K562 (cell line): ENCODE data around the gene RUNX1. TPM values are rescaled to one million over a fixed set of nuclear protein-coding genes. Genes with fewer than 3 reads are reported as not detected.

Source experiments
- ATAC-seq: fragments of 200-7000 bp; cut with Tn5 transposase; 3 replicates; pipeline ENCODE4 v1.9.1; 2020; ENCODE audit warnings: moderate library complexity
- BruUV-seq: library from RNA; stranded (reverse); fragments of 400-500 nt; replicated peaks from 2 replicates; lab custom pipeline; 2021; lab: Mats Ljungman, UMichigan
- CTCF ChIA-PET: fragments of 300-600 bp; formaldehyde crosslinking; extraction: SDS; loops from one replicate; lab custom pipeline; 2021; ENCODE audit warnings: low intra/inter-chr PET ratio; lab: Yijun Ruan, JAX
- POLR2A ChIA-PET: fragments of 300-600, 350-650 bp; sonication (Branson Sonifier 250); formaldehyde crosslinking; extraction: SDS; loops from one replicate; lab custom pipeline; 2021; ENCODE audit warnings: antibody characterized with exemption, inconsistent platforms; lab: Yijun Ruan, JAX
- DNase-seq, 4 experiments: peaks; one replicate each; pipeline versions ENCODE4 v3.0.0 to v3.0.0-alpha.2; 2011 to 2018; ENCODE audit warnings: low spot score in 3 of 4, mixed read lengths in 3 of 4; ENCODE audit errors: extremely low read depth in 1 of 4
- FAIRE-seq: peaks from 2 replicates; lab custom pipeline; 2011; peaks lifted over from hg19 to GRCh38; lab: Jason Lieb, UNC
- H2AFZ ChIP-seq: 2 replicates; pipeline ENCODE4 v1.6.0; 2011; ENCODE audit warnings: low read depth, low read length, control low read depth, inconsistent platforms
- H3K27ac ChIP-seq: fragments of 200-600 bp; 3 replicates; pipeline ENCODE4 v1.8.0; 2011; ENCODE audit warnings: low read depth, mild to moderate bottlenecking, control low read depth, inconsistent platforms, low read length, moderate library complexity, mixed read lengths; ENCODE audit errors: extremely low read depth
- H3K27me3 ChIP-seq, 2 experiments: fragments of 300-600 bp in 1 of 2; 2 replicates in 1 of 2; 3 replicates in 1 of 2; pipeline versions ENCODE4 v1.6.0 to v1.8.0; 2011; ENCODE audit warnings: inconsistent platforms in 2 of 2, low read length in 2 of 2, mild to moderate bottlenecking in 1 of 2, mixed read lengths in 1 of 2, moderate library complexity in 1 of 2; ENCODE audit not compliant: control insufficient read depth in 2 of 2, insufficient read depth in 2 of 2
- H3K36me3 ChIP-seq: fragments of 300-600 bp; 3 replicates; pipeline ENCODE4 v1.8.0; 2011; ENCODE audit warnings: mild to moderate bottlenecking, low read length, inconsistent platforms; ENCODE audit not compliant: control insufficient read depth, insufficient read depth
- H3K4me1 ChIP-seq, 2 experiments: fragments of 200-600 bp in 1 of 2; replicated peaks in 1 of 2; 2 replicates in 1 of 2; 3 replicates in 1 of 2; pipeline versions ENCODE4 v1.5.1 to v1.8.0; 2011; ENCODE audit warnings: inconsistent platforms in 2 of 2, low read length in 2 of 2, mild to moderate bottlenecking in 1 of 2, mixed read lengths in 1 of 2, moderate library complexity in 1 of 2; ENCODE audit not compliant: control insufficient read depth in 2 of 2, insufficient read depth in 2 of 2
- H3K4me2 ChIP-seq: 2 replicates; pipeline ENCODE4 v1.6.1; 2011; ENCODE audit warnings: low read length, control low read depth, inconsistent platforms, mixed read lengths; ENCODE audit not compliant: insufficient read depth
- H3K4me3 ChIP-seq: fragments of 200-600 bp; sonication (generic), shearing (Covaris generic); 2 replicates; pipeline ENCODE4 v1.5.1; 2016; ENCODE audit warnings: control low read depth, inconsistent platforms
- H3K79me2 ChIP-seq: fragments of 200-600 bp; 3 replicates; pipeline ENCODE4 v1.8.0; 2011; ENCODE audit warnings: low read length, inconsistent platforms; ENCODE audit not compliant: control insufficient read depth, insufficient read depth
- H3K9ac ChIP-seq, 2 experiments: 2 replicates each; pipeline versions ENCODE4 v1.6.0 to v1.6.1; 2011; ENCODE audit warnings: low read depth in 2 of 2, low read length in 2 of 2, control low read depth in 1 of 2, inconsistent platforms in 1 of 2, mild to moderate bottlenecking in 1 of 2, mixed read lengths in 1 of 2; ENCODE audit not compliant: insufficient read depth in 1 of 2
- H3K9me1 ChIP-seq: one replicate; pipeline ENCODE4 v1.6.0; 2011; ENCODE audit warnings: inconsistent platforms, mild to moderate bottlenecking, low read length, moderate library complexity; ENCODE audit not compliant: control insufficient read depth, insufficient read depth
- H3K9me3 ChIP-seq: replicated peaks from 2 replicates; pipeline ENCODE4 v1.5.1; 2011; ENCODE audit warnings: low read depth, low read length, inconsistent platforms; ENCODE audit not compliant: control insufficient read depth, insufficient read depth
- H4K20me1 ChIP-seq: replicated peaks from 2 replicates; pipeline ENCODE4 v1.6.1; 2011; ENCODE audit warnings: low read length, inconsistent platforms, mixed read lengths; ENCODE audit not compliant: control insufficient read depth, insufficient read depth
- BCLAF1 ChIP-seq, 2 experiments: fragments of 450-650 bp in 1 of 2; IDR thresholded peaks; 2 replicates each; pipeline ENCODE4 v1.6.1; 2011 to 2017; ENCODE audit warnings: low read depth in 2 of 2, antibody characterized with exemption in 1 of 2, borderline replicate concordance in 1 of 2, low read length in 1 of 2, mild to moderate bottlenecking in 1 of 2, mixed read lengths in 1 of 2; ENCODE audit not compliant: control insufficient read depth in 1 of 2
- CEBPG ChIP-seq, 3 experiments: fragments of 200-800 bp in 1 of 3; sonication (Bioruptor generic) in 1 of 3; sonication (generic) in 1 of 3; formaldehyde crosslinking in 1 of 3; IDR thresholded peaks in 2 of 3; conservative IDR thresholded peaks in 1 of 3; 2 replicates each; pipeline versions ENCODE4 v1.6.1 to v1.8.0; 2016 to 2022; ENCODE audit warnings: missing compliant biosample characterization in 2 of 3, missing genetic modification characterization in 2 of 3, mild to moderate bottlenecking in 1 of 3, missing genetic modification reagents in 1 of 3
- CTCF ChIP-seq, 3 experiments: IDR thresholded peaks in 2 of 3; conservative IDR thresholded peaks in 1 of 3; 2 replicates each; pipeline ENCODE4 v1.5.1; 2011 to 2012; ENCODE audit warnings: low read length in 3 of 3, mild to moderate bottlenecking in 3 of 3, control low read depth in 2 of 3, improper control_type of control experiment in 1 of 3, inconsistent platforms in 1 of 3, low read depth in 1 of 3, mixed read lengths in 1 of 3, moderate library complexity in 1 of 3; ENCODE audit not compliant: insufficient read depth in 2 of 3
- RAD21 ChIP-seq, 2 experiments: fragments of 250-450 bp in 1 of 2; fragments of 450-650 bp in 1 of 2; sonication (Bioruptor Pico) in 1 of 2; formaldehyde crosslinking in 1 of 2; IDR thresholded peaks in 1 of 2; conservative IDR thresholded peaks in 1 of 2; 2 replicates each; pipeline versions ENCODE4 v1.4.0 to v1.8.0; 2020 to 2022; ENCODE audit warnings: mild to moderate bottlenecking in 2 of 2, moderate library complexity in 1 of 2
- TRIM24 ChIP-seq, 2 experiments: fragments of 450-650 bp; IDR thresholded peaks; 2 replicates each; pipeline ENCODE4 v1.6.1; 2016
- TRIM28 ChIP-seq: fragments of 450-650 bp; IDR thresholded peaks from 2 replicates; pipeline ENCODE4 v1.6.1; 2017
- ZBTB8A ChIP-seq: fragments of 450-650 bp; IDR thresholded peaks from 2 replicates; pipeline ENCODE4 v1.6.1; 2018; ENCODE audit warnings: mild to moderate bottlenecking, moderate library complexity; ENCODE audit not compliant: partially characterized antibody
- WGBS: fragments of 100-300 bp; shearing (Covaris generic); methylation state at CpG from one replicate; pipeline ENCODE4 v1.1.6; 2016; ENCODE audit warnings: low coverage, mixed read lengths; ENCODE audit not compliant: insufficient coverage; ENCODE audit errors: missing lambda C conversion rate; 5-methylcytosine and 5-hydroxymethylcytosine counted together
- in situ Hi-C: fragments of 300-500 bp; cut with MboI; formaldehyde crosslinking; loops from 4 replicates; pipeline ENCODE4 v1.15.0; 2018; ENCODE audit warnings: inconsistent platforms, mixed read lengths
- intact Hi-C: fragments of 100-400 bp; cut with micrococcal nuclease; formaldehyde crosslinking; loops from 2 replicates; pipeline ENCODE4 v1.14.2; 2022
- polyA plus RNA-seq, 8 experiments: library from polyadenylated mRNA; depleted of rRNA in 4 of 8; stranded (reverse) in 5 of 8; unstranded in 3 of 8; fragments of >200 nt; fragmentation: Nextera tagmentation in 2 of 8; fragmentation: Illumina TruSeq in 1 of 8; extraction: Ambion mirVana in 2 of 8; extraction: Trizol in 1 of 8; gene quantifications; 2 replicates each; pipeline versions ENCODE4 v1.2.1 to v1.2.3, GENCODE V29; 2011 to 2014; ENCODE audit warnings: inconsistent platforms in 1 of 8, missing spikeins in 1 of 8
- total RNA-seq, 7 experiments: library from RNA; depleted of rRNA in 6 of 7; stranded (reverse); fragments of >200 nt in 6 of 7; fragmentation: Illumina TruSeq in 2 of 7; extraction: Trizol in 2 of 7; gene quantifications; 2 replicates each; pipeline versions ENCODE4 v1.2.1 to v1.2.3, GENCODE V29; 2011 to 2021; ENCODE audit warnings: low replicate concordance in 1 of 7

Gene RUNX1
- total and polyA plus RNA-seq, 9 of the 15 experiments (the other 6 are each of a cell fraction or from before 2014, with no cell fraction given) = 2.2 to 68.6 (median 17.8) TPM

GRCh38 chr21:34764715-34765284 lies 284.3 kb downstream of the RUNX1 start:
- no peak overlapping the region for H3K27ac ChIP-seq
- peaks cover 7% of the 10 kb centered on the region; the same call in 1 of the 2 replicates for H3K9me3 ChIP-seq
- H3K4me1 ChIP-seq = no peaks in the 10 kb centered on the region
- no peaks in the 10 kb centered on the region for H3K79me2 ChIP-seq
- H4K20me1 ChIP-seq = no peaks in the 10 kb centered on the region
- TF ChIP-seq TRIM24 (IDR thresholded peaks at IDR 0.05) (peak; percentile 62 to 78; a peak in 3 of 4 replicates), TRIM28 (0 out of 2 replicates have a peak, but pooled peaks have one; percentile 23), CEBPG (CRISPR knock-in tag; IDR thresholded peaks at IDR 0.05) (no peak), CEBPG (tag; conservative IDR thresholded peaks at IDR 0.05 in 1 of 2, IDR thresholded peaks at IDR 0.05 in 1 of 2) (peak in 1 of 2 experiments; percentile 26; a peak in 1 of 4 replicates), ZBTB8A (no peak)
- TF ChIP-seq, all 486 proteins: peak for 3
- intact Hi-C loops = no loop called here
- DNase-seq (no peak), ATAC-seq (no peak), FAIRE-seq (no peak)
- POLR2A ChIA-PET = interaction anchor here (0.6 to 1.0 kb wide), 2 partner anchors 10 to 14 kb away, joined by 3 read pairs; no protein-coding TSS in a partner anchor
- H3K36me3 ChIP-seq = no peaks in the 10 kb centered on the region
- 1% methylated on average over 3 of the region's 3 CpGs for WGBS
- H3K27me3 ChIP-seq = peaks cover 0 to 19% of the 10 kb centered on the region in 2 experiments; a peak in 4 of 5 replicates
- H2AFZ ChIP-seq = no peak overlapping the region
- BruUV-seq = no TSS peak
- CTCF ChIA-PET = no interaction called here
- H3K9me1 ChIP-seq = no peaks in the 10 kb centered on the region
- in situ Hi-C loops = no loop called here
- H3K4me2 ChIP-seq = no peak overlapping the region
- H3K9ac ChIP-seq = no peak overlapping the region
- no peak overlapping the region for H3K4me3 ChIP-seq

GRCh38 chr21:34762786-34763185 lies 286.3 kb downstream of the RUNX1 start:
- ATAC-seq (peak; percentile 45; the same call in 1 of the 3 replicates), DNase-seq (no peak), FAIRE-seq (no peak)
- H3K4me1 ChIP-seq = no peaks in the 10 kb centered on the region
- H3K4me3 ChIP-seq = no peak overlapping the region
- 10% methylated on average over 1 of the region's 1 CpG for WGBS
- no peaks in the 10 kb centered on the region for H3K79me2 ChIP-seq
- TF ChIP-seq CTCF (IDR thresholded peaks at IDR 0.05 in 2 of 3, conservative IDR thresholded peaks at IDR 0.05 in 1 of 3; ENCODE audit: insufficient read depth in 2 of 3, low read depth in 1 of 3, low read length in 3 of 3) (peak in 1 of 3 experiments; percentile 19; a peak in 1 of 6 replicates), BCLAF1 (IDR thresholded peaks at IDR 0.05; ENCODE audit: borderline replicate concordance in 1 of 2, control insufficient read depth in 1 of 2, low read depth in 2 of 2, low read length in 1 of 2) (no peak), RAD21 (CRISPR knock-in tag; conservative IDR thresholded peaks at IDR 0.05 in 1 of 2, IDR thresholded peaks at IDR 0.05 in 1 of 2) (0 out of 4 replicates have a peak, but pooled peaks of 1 of the 2 experiments have one; percentile 15)
- no peak overlapping the region for H3K4me2 ChIP-seq
- H3K9me1 ChIP-seq = no peaks in the 10 kb centered on the region
- no peaks in the 10 kb centered on the region for H3K36me3 ChIP-seq
- intact Hi-C loops = no loop called here
- no TSS peak for BruUV-seq
- ChIA-PET CTCF (no interaction called here), POLR2A (interaction anchor here (0.7 kb wide), 1 partner anchor 1155 kb away, joined by 3 read pairs; no protein-coding TSS in a partner anchor)
- no peak overlapping the region for H3K27ac ChIP-seq
- peaks cover 0 to 23% of the 10 kb centered on the region in 2 experiments; a peak in 4 of 5 replicates for H3K27me3 ChIP-seq
- no peak overlapping the region for H2AFZ ChIP-seq
- in situ Hi-C loops = no loop called here
- no peaks in the 10 kb centered on the region for H4K20me1 ChIP-seq
- H3K9ac ChIP-seq = no peak overlapping the region
- peaks cover 7% of the 10 kb centered on the region; the same call in 1 of the 2 replicates for H3K9me3 ChIP-seq
